T-helper 1 cell (primary cell): ENCODE data around the gene ZNF831.

ENCODE experiments used
- DNase-seq, 5 donors: peaks; one replicate each; pipeline ENCODE4 v3.0.0-alpha.2; 2012 to 2020

ZNF831 gene

GRCh38 chr20:59141818-59142581 lies 21.6 kb upstream of the ZNF831 start:
- no peak for DNase-seq

- no peak for DNase-seq
These were observed 20.3 kb upstream of the ZNF831 start for GRCh38 chr20:59143326-59143725.

DNA sequence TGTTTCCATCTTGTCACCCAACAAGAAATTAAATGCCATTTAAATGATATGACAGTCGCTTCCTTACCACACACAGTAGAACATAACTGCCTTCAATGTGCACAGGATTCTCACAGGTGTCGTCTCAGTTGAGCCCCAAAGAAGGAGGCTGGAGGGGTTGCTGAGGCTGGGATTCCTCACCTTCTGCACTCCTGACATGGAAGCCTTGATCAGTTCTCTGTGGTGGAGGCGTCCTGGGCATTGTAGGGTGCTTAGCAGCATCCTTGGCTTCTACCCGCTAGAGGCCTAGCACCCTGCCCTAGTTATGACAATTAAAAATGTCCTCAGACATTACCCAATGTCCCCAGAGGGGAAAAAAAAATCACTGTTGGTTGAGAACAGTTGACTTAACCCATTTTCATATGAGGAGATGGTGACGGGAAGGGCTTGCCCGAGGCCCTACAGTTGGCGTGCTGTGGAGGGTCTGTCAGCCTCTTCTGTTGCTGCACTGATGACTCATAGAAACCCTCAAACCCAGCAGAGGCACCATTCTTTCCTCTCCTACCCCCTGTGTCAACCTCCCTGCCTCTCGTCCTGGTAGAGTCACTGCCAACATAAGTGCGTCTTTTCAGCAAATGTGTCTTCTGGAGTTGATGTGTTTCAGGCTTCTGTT lies 19.3 kb upstream of the ZNF831 start:
- peak in 1 of 5 donors; percentile 84 for DNase-seq

- no peak for DNase-seq
These were observed 18.8 kb upstream of the ZNF831 start for GRCh38 chr20:59144831-59145196.

- no peak for DNase-seq
These were observed 18.2 kb upstream of the ZNF831 start for GRCh38 chr20:59145247-59145923.

DNA sequence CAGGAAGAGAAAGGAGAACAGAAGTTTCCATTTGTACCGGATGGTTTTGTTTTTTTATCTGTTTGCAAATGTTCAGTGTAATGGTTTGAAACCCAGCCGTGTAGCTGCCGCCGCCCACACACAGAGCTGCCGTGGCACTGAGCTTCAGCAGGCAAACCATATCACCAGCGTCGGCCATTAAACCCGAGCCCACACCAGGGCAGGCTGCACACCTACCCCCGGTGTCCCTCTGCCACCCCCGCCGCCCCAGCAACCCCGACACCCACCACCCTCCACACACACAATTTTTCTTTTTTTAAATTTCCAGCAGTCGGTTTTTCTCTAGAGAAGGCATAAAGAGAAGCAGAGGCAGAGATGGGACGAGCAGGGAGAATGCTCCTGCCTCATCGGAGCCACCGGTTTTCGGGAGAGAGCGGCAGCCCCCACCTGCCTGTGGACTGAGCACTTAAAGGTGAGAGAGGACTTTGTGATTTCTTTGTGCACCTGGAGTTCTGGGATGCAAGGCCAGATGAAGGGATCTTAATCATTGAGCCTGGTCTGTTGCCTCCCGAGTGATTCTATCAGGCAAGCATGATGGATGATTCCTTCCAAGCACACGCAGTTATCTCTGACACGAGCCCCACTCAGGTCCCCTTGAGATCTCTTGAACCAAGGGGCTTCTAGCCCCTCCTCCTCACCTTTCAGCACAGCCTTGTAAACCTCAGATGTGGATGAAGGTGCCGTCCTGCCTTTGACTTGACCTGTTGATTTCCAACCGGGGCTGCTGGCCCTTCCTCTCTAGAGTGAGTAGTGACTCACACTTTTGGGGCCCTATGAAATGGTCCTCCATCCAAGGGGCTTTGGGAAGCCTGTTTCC lies 17.5 kb upstream of the ZNF831 start:
- DNase-seq: peak in 2 of 5 donors; percentile 44 to 69

- peak in 1 of 5 donors; percentile 38 for DNase-seq
These were observed 16.6 kb upstream of the ZNF831 start for GRCh38 chr20:59146780-59147565.

DNA sequence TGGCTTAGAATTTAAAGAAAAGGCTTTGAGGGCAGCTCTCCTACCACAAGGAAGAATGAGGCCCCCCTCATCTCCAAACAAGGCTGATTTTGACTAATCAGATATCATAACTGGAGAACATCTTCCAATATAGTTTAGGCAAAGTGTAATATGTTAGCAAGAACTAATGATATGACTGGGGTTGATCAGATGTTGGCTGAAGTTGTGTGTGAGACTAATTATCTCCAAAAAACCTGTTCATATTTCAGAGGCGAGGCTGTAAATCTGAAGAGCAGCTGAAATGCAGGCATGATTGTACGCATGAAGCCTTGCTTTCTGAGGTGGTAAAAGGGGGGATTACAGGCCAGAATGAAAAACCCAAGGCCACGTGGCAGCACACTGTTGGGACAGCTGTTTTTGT lies 16.0 kb upstream of the ZNF831 start:
- no peak for DNase-seq

- peak in 1 of 5 donors; percentile 74 for DNase-seq
These were observed 14.7 kb upstream of the ZNF831 start for GRCh38 chr20:59148701-59149493.

DNA sequence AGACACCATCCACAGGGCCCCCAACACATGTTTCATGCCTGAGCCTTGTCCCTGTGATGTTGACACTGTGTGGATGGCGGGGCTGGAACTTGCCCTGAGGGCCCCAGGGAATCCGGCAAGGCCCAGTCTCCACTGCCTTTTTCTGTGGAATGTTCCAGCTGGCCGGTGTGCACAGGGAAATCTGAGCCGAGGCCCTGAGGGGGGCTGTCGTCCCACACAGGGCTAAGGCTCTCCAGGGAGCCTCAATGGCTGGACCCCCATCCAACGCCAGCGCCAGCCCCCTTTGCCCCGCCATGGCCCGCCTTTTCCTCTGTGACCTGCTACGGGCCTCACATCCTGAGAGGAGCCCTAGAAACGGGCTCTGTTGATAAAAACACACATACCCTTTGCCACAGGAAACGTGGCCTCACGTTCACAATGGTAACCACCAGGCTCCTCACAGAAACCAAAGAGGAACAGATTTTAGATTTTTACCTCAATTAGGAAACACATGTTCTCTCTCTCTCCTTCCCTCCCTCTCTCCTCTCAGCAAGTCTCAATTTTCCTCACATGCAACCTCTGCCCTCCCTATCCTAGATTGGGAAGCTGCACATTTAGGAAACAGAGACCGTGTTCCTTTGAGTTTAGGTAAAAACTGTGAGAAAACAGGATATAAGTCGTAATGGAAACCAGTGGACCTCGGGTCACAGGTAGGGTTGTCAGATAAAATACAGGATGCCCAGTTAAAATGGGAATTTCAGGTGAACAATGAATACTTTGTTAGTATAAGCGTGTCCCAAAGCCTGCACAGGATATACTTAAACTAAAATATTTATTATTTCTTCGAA lies 13.7 kb upstream of the ZNF831 start:
- peak; percentile 38 to 91 (median 67) for DNase-seq

- DNase-seq: no peak
These were observed 12.8 kb upstream of the ZNF831 start for GRCh38 chr20:59150821-59151251.

GRCh38 chr20:59151391-59151790 lies 12.2 kb upstream of the ZNF831 start:
- no peak for DNase-seq

GRCh38 chr20:59151820-59152219 lies 11.8 kb upstream of the ZNF831 start:
- peak in 1 of 5 donors; percentile 57 for DNase-seq

GRCh38 chr20:59152559-59153354 lies 10.9 kb upstream of the ZNF831 start:
- DNase-seq: no peak

GRCh38 chr20:59153355-59153681 lies 10.3 kb upstream of the ZNF831 start:
- no peak for DNase-seq

- no peak for DNase-seq
These were observed 9.8 kb upstream of the ZNF831 start for GRCh38 chr20:59153832-59154231.

- no peak for DNase-seq
These were observed 9.2 kb upstream of the ZNF831 start for GRCh38 chr20:59154317-59155013.

GRCh38 chr20:59157064-59157463 lies 6.6 kb upstream of the ZNF831 start:
- DNase-seq: no peak

DNA sequence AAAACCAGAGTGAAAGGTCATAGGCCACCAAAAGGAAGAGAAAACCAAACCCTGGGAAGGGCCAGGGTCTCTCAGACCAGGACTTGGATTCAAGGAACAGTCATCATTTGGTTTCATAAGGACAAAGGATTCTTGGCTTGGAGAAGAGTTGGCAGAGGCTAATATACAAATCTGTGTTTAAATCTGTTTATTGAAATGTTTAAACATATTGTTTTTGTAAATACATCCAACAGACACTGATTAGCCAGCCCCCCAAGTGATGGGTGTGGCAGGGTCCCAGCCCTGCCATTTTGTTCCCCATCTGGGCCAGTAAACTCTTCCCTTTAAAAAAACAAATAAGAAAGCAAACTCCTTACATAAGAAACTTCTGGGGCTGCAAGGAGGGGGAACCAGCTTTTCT lies 6.1 kb upstream of the ZNF831 start:
- no peak for DNase-seq
